Stimulated activated CD8-positive, alpha-beta memory T cell treated with anti-CD3 and anti-CD28 coated beads, Interleukin-15, amount 100 ng/mL, for 4 hours (primary cell): Measurements from ENCODE around the gene COL1A2.

Source experiments
- DNase-seq, 2 donors: peaks; one replicate each; pipeline ENCODE4 v3.0.0-alpha.2; 2020; ENCODE audit warnings: low read depth in 2 of 2

The COL1A2 gene

DNA sequence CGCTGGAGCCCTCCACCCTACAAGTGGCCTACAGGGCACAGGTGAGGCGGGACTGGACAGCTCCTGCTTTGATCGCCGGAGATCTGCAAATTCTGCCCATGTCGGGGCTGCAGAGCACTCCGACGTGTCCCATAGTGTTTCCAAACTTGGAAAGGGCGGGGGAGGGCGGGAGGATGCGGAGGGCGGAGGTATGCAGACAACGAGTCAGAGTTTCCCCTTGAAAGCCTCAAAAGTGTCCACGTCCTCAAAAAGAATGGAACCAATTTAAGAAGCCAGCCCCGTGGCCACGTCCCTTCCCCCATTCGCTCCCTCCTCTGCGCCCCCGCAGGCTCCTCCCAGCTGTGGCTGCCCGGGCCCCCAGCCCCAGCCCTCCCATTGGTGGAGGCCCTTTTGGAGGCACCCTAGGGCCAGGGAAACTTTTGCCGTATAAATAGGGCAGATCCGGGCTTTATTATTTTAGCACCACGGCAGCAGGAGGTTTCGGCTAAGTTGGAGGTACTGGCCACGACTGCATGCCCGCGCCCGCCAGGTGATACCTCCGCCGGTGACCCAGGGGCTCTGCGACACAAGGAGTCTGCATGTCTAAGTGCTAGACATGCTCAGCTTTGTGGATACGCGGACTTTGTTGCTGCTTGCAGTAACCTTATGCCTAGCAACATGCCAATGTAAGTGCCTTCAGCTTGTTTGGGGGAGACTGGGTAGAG lies at the start of gene COL1A2:
TSS of gene COL1A2 (plus strand) at position 459 of the 704 bp plus-strand sequence. CDS start at position 596, 137 bp downstream.
- DNase-seq, result no peak

DNA sequence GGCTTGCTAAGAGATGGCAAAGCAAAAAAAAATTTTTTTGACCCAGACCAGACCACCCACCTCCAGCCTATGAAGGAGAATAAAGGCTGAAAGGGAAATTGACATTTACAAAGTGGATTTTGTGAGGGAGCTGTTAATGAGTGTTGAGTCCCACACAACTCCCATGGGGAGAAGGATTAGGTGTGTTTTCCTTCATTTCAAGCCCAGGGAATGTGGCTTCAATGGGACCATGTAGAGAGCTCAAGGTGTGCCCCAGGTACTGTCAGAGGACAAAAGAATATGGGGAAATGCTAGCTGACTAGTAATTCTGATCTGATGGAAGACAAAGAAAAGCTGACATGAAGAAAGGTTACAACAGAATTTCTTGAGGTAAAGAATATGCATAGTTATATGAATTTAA lies 48.8 kb upstream of the COL1A2 start:
- DNase-seq, result no peak

DNA sequence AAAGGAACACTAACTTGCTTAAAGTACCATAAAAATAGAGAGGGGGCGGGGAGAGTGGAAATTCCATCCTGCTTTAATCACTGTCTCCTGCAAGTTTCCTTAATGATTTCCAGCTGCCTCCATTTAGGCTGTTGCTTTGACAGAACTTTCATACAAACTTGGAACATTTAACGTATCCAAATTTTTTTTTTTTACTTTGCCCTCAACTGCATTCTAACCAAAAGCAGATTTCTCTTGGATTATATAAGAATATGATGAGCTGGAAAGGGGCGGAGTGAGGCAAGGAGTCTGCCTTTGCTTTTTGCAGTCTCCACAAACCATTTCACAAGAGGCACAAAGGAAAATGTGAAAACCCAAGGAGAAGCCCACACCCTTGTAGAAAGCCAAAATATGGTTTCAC lies 46.6 kb upstream of the COL1A2 start:
- DNase-seq, result no peak

DNA sequence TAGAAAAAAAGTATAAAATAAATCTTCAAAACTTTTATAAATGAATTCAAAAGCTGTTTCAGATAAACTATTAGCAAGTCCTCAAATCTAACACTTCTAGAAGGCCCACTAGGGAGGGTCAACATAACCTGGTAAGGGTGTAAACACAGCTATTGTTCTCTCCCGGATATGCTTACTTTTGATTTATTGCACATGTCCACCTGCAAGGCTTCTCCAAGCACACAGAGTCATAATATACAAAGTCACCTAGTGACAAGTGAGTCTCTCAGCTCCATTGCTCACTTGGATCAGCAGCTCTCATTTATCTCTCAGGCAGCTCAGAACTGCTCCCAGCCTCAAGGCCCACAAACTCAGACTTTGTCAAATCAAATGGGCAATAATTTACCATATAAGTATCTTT lies 44.0 kb upstream of the COL1A2 start:
- no peak for DNase-seq

DNA sequence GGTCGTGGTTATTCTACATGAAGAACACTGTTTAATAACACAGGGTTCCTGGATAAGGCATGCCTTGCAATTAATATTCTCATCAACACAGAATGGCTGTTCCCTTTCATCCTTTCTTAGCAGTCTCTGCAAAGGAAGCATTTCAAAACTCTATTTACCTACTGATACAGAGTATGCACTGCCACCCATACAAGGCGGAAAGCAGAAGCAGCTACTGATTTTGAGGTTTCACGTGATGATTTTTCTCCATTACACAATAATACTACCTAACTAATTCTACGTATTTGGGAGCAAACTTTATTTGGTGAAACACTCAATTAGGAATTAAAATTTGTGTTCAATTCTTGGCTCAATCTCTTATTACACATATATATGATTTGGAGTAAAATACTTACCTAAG lies 43.0 kb upstream of the COL1A2 start:
- DNase-seq, result no peak

DNA sequence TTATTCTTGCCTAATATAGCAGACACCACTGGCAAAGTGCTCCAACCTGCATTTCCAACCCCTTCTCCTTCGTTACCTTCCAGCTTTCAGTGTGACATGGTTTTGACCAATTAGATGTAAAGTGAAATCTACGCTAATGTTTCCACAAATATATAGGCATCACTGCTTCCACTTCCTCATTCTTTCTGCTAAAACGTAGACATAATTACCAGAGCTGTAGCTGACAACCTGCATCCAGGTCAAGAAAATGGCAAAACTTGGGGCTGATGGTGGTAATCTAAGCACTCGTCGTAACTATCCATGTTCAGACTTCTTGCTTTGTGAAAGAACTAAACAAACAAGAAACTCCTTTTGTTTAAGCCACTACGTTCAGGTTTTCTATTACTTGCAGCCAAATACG lies 41.8 kb upstream of the COL1A2 start:
- no peak for DNase-seq

DNA sequence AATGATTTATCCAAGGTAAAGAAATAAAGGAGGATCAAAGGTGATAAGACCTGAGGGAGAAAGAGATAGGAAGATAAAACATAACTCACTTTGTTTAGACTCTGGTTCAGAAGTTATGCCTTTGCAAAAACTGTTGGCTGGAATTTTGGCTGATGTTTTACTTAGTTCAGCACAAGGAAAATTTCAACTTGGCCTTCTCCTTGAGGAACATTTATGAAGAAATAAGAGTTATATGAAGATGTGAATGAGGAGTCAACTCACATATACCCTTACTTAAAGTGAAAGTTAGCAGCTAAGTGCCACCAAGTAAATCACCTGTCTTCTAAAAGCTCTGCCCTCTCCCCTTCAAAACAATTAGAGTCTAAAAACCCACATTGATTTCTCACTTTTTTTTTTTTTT lies 39.7 kb upstream of the COL1A2 start:
- no peak for DNase-seq

DNA sequence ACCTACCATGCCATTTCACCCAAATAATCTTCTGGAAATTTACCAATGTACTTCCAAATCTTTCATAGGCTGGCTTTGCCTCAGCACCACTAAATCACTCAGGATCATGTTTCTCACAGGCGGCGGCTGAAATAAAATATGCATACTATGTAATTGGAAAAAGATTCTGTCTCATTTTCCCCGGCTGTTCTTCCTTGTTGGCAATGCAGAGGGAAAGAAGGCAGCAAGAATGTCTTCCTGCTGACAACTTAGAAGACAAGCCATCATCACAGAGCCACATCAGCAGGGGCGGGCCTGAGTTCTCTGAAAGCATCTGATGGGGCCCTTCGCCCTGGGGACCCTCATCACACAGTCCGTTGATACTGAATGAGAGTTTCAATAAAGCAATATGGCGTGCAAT lies 39.2 kb upstream of the COL1A2 start:
- no peak for DNase-seq

DNA sequence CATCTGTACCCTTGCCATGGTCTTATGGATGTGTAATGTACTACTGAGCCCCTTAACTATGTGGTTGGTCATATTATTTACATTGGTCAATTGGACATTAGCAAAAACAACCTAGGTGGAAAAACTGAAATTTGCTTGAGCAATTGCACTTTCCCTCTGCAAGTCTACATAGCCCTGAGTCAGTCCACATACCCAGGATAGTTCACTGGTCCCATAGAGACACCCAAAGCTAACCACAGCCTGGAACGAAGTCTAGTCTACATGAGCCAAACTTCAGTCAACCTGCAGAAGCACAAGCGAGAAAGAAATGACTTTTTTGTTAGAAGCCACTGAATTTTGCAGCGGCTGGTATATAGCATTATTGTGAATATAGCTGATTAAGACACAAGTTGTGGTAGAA lies 37.6 kb upstream of the COL1A2 start:
- DNase-seq, result no peak

DNA sequence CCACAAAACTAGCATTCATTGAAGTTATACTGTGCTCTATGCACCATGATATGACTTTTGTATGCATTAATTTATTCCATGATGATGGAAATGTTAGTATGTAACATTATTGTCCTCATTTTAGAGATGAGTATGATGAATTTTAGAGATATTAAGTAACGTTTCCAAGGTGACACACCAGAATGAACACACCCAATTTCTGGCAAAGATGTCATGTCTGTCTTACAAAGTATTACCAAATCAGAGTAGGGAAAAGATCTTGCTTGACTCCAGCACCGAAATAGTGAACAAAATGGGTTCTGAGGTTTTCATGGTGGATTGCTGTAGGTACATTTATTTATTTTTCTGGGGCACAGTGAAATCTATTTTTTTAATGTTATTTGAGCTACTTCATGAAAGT lies 33.8 kb upstream of the COL1A2 start:
- DNase-seq, result no peak

DNA sequence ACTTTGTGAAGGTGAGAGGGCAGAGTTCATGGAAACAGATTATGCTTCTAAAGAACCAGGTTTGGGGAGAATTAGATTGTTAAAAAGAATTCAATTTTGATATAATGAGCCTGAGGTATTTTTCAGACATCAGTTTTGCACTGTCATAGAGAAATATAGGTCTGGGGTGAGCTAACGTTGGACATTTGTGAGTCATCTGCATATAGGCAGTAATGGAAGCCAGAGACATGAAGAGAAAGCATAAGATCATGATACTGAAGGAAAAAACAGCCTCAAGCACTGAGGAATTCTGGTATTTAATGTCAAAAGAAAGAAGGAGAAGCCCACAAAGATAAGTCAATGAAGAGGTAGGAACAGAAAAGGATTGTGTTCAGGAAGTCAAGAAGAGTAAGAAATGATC lies 32.4 kb upstream of the COL1A2 start:
- DNase-seq, result no peak

DNA sequence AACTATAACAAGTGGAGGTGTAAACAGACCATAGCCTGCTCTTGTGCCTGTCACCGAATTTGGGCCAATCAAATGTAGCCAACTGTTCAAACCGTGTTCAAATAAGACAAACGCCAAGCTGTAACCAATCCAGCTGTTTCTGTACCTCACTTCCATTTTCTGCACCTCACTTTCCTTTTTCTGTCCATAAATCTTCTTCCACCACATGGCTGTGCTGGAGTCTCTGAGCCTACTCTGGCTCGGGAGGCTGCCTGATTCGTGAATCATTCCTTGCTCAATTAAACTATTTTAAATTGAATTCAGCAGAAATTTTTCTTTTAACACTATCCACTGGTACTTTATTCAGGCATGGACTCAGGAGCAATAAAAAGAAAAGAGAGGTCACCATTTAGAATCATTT lies 29.9 kb upstream of the COL1A2 start:
- no peak for DNase-seq

DNA sequence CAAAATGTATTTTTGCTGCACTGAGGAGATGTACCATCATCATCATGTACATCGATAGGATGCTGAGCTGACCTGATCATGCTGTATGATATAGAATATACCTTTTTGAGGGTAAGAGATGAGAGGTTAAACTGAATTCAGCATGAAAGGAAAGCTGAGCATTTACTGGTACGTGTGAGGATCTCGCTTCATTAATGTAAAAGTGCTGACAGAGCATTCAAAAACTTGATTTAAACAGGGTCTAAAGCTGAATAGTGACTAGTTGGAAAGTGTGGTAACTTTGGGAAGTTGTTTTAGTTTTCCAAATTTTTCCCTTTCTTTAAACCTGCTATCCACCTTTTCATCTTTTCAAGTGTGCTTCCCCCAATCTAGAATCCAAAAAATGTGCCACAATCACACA lies 28.5 kb upstream of the COL1A2 start:
- DNase-seq, result no peak

DNA sequence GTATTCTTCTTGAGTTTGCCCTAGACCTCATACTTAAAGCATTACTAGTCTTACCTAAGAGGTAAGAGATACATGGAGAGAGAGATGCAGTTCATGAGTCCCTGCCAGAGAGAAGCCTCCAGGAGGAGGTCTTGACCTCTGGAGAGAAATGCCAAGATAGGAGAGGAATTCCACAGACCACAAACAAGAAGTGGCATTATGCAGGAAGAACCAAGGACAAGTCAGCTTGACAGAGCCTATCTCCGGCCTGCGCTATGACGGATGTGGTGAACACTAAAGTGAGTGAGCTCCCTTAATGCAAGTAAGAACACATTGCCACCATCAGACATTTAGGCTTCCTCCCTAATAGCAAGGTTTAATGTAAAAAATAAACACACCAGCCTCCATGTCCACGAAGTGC lies 27.9 kb upstream of the COL1A2 start:
- no peak for DNase-seq

DNA sequence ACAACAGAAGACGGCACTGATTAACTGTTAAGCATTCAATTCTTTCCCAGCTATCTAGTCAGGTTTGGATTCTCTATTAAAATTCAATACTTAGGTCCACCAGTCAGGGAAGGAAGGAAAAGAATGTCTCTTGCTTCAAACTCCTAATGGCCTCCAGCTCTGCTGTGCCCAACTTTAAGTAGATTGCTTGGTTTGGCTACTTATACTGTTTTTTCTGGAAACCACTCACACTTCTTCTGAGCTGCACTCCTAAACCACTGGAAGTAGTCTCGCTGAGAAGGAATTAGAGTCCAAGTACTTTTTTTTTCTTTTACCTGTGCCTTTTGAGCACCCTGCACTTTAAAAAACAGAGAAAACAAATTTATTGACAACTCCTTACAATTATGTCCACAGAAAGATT lies 26.7 kb upstream of the COL1A2 start:
- DNase-seq, result no peak

DNA sequence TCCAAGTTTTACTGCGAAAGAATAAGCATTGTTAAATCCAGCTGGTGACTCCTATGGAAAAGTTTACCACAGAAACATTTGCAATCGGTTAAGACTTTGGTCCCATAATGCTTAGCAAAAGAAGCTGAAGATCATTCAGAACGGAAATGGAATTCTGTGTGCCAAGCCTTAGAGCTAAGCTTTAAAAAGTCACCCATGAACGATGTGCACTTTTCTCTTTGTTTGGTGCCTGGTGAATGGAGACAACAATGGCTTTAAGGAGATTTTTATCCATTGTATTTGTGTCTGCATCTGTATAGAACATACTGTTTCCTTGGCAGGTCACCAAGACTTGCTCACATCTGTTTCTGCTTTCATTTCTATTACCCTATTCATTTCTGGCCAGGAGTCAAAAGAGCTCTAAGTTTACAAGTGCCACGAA lies 26.3 kb upstream of the COL1A2 start:
- no peak for DNase-seq

DNA sequence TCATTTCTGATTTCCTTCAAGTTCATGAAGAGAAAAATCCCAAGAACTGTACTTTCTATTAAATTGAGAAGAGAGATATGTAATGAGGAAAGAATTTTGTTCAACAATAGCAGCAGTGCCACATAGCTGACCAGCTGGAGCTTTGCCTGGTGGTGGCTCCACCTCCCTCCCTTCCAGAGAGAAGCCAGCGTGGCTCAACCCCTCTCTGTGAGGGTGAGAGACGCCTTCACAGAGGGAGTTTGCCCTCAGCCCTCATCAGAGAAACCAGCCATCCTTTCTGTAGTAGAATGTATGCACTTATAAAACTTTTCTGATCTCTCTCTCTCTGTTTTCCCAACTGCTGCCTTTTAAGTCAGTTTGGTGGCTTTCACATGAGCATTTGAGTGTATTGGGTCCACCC lies 20.5 kb upstream of the COL1A2 start:
- DNase-seq, result no peak

DNA sequence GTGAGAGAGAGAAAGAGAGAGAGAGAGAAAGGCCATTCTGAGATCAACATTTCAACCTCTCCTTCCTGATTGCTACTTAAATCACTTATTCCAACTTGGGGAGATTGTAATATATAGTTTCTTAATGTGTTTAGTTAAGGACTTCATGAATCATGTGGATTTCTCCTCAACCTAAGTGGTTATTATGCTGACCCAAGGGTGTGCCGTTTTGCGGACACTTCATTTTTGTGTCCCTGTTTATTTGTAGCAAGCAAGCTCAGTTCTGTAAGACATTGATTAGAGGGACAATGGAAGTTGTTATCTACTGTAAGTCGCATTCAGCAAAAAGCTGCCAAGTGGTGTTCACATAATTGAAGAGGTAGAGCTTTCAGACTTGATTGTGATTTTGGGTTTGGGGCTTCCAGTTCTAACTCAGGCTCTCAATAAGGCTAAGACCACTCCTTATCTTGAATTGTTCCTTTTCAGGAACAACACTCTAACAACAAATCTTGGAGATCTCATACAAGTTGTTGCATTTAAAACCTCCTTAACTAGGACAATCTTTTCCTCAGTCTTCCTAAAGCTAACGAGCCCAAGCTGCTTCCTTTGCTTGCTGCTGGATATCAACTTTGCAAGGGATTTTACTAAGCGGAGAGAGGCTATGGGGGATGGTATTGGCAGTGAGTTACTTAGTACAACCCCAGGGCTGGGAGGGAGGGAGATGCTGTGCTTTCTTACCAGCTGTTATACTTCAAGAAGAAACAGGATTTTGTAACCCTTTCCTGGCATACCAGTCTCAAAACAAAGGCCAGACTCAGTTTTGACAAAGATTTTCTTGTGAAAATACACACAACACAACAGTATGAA lies 19.8 kb upstream of the COL1A2 start:
- DNase-seq, result no peak

DNA sequence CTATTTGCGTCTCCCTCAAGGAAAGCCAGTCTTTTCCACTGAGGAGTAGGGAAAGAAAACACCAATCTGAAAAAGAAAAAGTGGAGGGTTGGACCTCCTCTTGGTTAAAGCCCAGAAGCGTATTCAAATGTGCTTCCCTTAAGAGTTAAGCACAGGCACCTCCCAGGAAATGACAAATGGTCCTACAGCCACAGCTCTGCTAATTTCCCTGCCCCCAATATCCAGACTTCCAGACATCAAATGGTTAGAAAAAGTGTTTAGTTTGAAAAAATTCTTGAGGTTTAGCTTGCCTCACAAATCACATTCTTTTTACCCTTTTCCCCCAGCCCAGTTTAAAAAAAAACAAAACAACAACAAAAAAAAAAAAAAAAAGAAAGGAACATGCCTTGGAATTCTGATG lies 19.0 kb upstream of the COL1A2 start:
- DNase-seq, result no peak

DNA sequence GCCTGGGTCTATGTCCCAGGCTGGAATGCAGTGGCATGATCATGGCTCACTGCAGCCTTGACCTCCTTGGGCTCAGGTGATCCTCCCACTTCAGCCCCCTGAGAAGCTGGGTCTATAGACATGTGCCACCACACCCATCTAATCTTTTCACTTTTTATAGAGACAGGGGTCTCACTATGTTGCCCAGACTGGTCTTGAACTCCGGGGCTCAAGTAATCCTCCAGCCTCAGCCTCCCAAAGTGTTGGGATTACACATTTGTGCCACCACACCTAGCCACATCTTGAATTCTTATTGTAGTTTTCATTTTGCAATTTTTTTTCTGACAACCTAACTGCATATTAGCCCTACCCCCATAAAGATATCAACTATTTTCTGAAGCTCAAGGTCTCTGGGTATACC lies 18.4 kb upstream of the COL1A2 start:
- DNase-seq, result no peak

DNA sequence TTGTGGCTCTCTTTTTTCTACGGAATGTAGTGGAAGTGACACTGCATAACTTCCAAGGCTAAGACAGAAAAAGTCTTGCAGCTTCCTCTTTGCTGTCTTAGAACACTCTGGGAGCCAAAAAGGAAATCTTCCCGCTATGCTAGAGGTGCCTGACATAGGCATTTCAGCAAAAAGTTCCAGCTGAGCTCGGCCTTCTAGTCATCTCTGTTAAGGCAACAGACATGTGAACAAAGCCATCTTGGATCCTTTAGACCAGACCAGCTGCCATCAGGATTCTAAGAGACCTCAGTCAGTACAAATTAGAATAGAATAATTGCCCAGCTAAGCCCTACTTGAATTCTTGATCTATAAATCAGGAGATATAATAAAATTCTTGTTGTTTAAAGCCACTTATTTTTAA lies 16.3 kb upstream of the COL1A2 start:
- no peak for DNase-seq

DNA sequence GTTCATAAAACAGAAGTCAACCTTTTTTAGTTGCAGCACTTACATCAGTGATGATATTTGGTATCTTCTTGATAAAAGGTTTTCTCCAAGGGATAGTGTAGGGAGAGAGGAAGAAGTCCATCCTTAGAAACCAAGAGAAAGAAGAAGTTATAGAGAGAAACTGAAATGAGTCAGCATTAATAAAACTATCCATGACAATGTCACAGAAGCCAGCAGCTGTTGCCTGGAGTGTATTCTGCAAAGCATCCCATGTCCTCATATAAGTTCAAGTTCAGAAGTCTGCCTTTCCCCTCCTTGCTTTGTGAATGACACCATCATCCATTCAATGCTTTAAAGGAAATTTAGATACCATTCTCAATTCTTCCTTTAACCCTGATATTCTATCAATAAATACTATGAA lies 14.4 kb upstream of the COL1A2 start:
- DNase-seq, result no peak

DNA sequence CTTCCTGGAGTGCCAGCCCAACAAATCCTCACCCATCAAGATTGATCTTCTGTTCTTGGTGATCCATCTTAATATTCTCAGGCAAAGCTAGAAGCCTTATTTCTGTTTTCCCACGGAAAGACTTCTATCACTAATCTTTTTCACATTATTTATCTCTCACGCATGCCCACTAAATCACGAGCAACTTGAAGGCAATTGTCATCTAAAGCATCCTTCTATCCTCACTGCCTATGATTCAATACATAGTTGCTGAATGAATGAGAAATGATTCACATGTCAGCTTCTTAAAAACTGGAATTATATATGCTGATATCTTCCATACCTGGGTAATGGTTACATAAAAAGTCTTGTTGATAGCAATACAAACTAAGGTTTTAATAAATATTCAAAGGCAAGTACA lies 12.6 kb upstream of the COL1A2 start:
- no peak for DNase-seq

DNA sequence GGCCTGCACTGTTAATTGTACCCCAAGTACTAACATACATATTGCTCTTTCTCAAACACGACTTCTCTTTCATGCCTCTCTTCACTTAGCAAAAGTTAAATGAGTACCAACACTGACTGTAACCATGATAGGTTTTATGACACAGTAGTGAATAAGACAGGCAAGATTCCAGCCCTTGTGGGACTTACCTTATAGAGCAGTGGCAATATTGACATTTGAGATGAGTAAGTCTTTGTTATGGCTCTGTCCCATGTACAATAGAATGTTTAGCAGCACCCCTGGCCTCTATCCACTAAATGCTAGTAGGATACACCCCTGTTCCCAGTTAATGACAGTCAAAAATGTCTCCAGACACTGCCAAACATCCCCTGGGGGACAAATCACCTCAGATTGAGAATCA lies 11.9 kb upstream of the COL1A2 start:
- DNase-seq, result no peak
